Ovary (tissue), 3 donors: ENCODE measurements around the gene ADGRD1.

Experiments used
- EP300 ChIP-seq: sonication (generic); formaldehyde crosslinking; IDR thresholded peaks from one replicate; pipeline ENCODE4 v1.6.1; 2017; ENCODE audit warnings: antibody characterized with exemption
- POLR2A ChIP-seq: fragments of 450-650 bp; IDR thresholded peaks from one replicate; pipeline ENCODE4 v1.6.1; 2017; ENCODE audit warnings: antibody characterized with exemption, mild to moderate bottlenecking, moderate library complexity
- TF ChIP-seq, protein P1 (sequence below), 3 donors: fragments of 450-650 bp in 2 of 3; fragments of 200-600 bp in 1 of 3; IDR thresholded peaks; one replicate each; pipeline versions ENCODE4 v1.5.1 to v1.8.0; 2016 to 2022; ENCODE audit warnings: antibody characterized with exemption in 3 of 3, mild to moderate bottlenecking in 1 of 3
- donor health status: DM: no; HTN: no; CAD: no.

DNA sequence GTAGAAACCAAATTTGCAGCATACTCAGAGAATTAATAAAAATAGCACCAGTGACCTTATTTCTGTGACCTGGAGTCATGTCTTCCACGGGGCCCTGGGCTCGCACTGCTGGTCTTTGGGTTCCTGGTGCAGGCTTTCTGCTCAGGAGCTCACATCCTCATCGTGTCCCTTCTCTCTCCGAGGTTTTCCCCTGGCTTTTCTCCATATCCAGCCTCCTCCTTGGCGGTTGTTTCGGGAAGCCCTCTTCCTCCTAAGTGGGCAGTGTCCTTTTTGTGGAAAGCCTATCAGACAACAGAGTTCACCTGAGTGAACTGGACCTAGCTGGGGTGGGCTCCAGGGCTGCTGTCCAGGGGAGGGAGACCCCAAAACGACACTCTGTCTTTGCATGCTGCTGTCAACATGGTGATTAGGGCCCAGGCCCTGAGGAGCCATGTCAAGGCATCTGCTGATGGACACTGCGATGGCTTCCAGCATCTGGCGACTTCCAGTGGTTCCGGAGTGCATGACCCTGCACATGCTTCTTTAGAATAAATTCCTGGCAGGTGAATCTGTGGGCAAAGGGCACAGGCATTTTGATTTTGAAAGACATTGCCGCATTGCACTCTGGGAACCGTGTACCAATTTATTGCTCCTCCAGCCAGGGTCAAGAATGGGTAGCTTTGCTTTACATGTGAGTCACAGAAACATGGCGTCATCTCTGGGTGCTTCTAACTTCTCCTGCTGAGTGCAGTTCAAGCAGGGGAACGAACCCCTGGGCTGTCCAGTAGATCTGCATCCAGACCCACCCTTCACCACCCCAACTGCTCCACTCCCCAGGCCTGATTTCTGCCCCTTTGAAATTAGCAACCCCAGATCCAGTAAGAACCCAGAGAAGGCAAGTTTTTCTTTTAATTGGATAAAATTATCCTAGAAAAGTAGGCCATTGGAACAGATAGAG is 136.8 kb downstream of the ADGRD1 start:
- TF ChIP-seq, protein P1, sequence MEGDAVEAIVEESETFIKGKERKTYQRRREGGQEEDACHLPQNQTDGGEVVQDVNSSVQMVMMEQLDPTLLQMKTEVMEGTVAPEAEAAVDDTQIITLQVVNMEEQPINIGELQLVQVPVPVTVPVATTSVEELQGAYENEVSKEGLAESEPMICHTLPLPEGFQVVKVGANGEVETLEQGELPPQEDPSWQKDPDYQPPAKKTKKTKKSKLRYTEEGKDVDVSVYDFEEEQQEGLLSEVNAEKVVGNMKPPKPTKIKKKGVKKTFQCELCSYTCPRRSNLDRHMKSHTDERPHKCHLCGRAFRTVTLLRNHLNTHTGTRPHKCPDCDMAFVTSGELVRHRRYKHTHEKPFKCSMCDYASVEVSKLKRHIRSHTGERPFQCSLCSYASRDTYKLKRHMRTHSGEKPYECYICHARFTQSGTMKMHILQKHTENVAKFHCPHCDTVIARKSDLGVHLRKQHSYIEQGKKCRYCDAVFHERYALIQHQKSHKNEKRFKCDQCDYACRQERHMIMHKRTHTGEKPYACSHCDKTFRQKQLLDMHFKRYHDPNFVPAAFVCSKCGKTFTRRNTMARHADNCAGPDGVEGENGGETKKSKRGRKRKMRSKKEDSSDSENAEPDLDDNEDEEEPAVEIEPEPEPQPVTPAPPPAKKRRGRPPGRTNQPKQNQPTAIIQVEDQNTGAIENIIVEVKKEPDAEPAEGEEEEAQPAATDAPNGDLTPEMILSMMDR (IDR thresholded peaks at IDR 0.05), result no peak
- no peak for TF ChIP-seq POLR2A
- no peak for TF ChIP-seq EP300
